ENCODE measurements around the gene KIAA0040. TPM values are rescaled to one million over a fixed set of nuclear protein-coding genes. Genes with fewer than 3 reads are reported as not detected.

KIAA0040 gene
- total RNA-seq = 10 to 100 TPM; 21.2 to 23.4 TPM

DNA sequence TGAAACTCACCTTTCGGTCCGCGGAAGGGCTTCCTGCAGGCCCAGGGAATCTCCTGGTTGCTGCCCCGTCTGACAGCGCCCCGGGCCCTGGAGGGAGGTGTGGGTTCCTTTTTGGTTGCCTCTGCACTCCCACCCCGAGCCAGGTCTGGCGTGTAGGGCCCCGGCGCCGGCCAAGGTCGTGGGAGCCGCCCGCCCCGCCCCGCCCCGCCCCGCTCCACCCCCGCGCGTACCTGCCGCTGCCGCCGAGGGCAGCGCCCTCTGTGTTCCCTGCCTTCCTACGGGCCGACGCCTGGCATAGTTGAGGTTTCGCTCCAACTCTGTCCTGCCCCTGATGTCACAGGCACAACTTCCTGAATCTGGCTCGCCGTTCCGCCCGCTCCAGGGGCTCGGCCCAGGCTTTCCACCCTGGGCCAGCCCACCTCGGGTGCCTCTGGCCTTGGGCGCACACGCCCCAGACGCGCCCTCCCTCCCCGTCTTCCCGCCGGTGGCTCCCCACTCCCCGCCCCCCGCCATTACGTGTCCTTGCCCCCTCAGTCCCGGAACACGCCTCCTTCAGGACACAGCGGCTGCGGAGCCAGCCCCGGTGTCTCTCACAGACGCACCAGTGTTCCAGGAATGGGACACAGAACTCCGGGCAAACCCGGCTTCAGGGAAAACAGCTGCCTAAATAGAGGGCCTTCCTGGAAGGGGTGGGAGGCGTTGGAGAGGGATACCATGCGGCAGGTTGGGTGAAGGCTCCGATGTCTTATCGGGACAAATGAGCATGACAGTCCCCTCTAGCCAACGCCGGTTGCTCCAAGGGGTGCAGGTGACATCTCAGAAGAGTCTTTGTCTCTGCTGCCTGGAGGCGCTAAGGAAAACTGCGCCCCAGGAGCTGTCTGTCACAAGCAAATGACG, at the start of gene KIAA0040:
KIAA0040 (minus strand) TSS at position 147 of the 897 bp plus-strand sequence. CDS start 31,763 bp downstream, outside the sequence.
- peak; percentile 66 to 80 for DNase-seq (ENCODE audit: low spot score in 2 of 2)
- no peaks in the 10 kb centered on the region for H3K9me3 Mint-ChIP-seq
- ATAC-seq = peak; percentile 75 to 77
- peak within 1 kb of the TSS; percentile 79 to 94 for H3K27ac Mint-ChIP-seq
- H3K36me3 Mint-ChIP-seq = peaks cover 26 to 35% of the 10 kb centered on the region in 2 donors

DNA sequence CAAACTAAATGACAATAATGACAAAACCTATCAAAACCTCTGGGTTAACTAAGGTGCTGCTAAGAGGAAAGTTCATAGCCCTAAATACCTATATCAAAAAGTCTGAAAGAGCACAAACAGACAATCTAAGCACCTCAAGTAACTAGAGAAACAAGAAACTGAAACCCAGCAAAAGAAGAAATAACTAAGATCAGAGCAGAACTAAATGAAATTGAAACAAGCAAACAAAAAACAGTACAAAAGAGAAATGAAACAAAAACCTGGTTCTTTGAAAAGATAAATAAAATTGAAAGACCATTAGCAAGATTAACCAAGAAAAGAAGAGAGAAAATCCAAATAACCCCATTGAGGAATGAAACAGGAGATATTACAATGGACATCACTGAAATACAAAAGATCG, 44.8 kb upstream of the KIAA0040 start:
- DNase-seq (ENCODE audit: low spot score in 2 of 2) (no peak), ATAC-seq (peak in 1 of 2 donors; percentile 58)
- peaks cover 0 to 21% of the 10 kb centered on the region in 2 donors for H3K9me3 Mint-ChIP-seq
- H3K36me3 Mint-ChIP-seq = peaks cover 0 to 6% of the 10 kb centered on the region in 2 donors
- no peak overlapping the region for H3K27ac Mint-ChIP-seq

DNA sequence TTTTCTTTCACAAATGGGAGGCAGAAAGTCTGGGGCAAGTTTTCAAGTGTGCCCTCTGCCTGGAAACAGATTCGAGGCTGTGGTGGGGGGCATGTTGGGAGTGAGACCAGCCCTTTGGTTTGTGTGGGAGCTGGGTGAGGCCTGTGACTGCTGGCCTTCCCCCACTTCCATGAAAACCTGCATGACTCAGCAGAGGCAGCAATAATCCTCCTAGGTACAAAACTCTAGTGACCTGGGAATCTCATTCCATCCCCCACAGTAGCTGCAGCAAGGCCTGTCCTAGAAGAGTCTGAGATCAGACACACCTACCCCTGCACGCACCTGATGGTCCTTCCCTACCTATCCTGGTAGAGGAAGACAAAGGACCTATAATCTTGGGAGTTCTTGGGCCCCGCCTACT, 42.1 kb upstream of the KIAA0040 start:
- peaks cover 0 to 6% of the 10 kb centered on the region in 2 donors for H3K36me3 Mint-ChIP-seq
- DNase-seq (ENCODE audit: low spot score in 2 of 2) (no peak), ATAC-seq (no peak)
- H3K9me3 Mint-ChIP-seq = peaks cover 0 to 14% of the 10 kb centered on the region in 2 donors
- no peak overlapping the region for H3K27ac Mint-ChIP-seq

DNA sequence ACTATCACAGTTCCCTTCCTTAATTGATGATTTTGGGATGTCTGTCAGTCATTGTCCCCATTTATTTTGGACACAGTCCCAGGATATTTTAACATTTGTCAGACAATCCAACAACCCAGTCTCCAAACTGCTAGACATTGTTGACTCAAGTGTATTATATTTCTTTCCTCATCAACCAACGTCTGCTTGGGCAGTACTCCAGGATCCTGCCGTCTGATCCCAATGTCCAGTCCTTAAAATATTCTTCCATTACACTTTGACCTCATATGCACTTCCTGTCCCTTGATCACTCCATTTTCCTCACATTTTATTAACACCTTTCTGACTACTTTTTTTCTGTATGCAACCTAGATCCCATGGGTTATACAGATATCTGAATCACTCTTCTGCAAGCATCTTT, 39.8 kb upstream of the KIAA0040 start:
- no peak for ATAC-seq
- H3K9me3 Mint-ChIP-seq = peaks cover 0 to 6% of the 10 kb centered on the region in 2 donors
- no peak for DNase-seq (ENCODE audit: low spot score in 2 of 2)
- no peak overlapping the region for H3K27ac Mint-ChIP-seq
- peaks cover 0 to 3% of the 10 kb centered on the region in 2 donors for H3K36me3 Mint-ChIP-seq

DNA sequence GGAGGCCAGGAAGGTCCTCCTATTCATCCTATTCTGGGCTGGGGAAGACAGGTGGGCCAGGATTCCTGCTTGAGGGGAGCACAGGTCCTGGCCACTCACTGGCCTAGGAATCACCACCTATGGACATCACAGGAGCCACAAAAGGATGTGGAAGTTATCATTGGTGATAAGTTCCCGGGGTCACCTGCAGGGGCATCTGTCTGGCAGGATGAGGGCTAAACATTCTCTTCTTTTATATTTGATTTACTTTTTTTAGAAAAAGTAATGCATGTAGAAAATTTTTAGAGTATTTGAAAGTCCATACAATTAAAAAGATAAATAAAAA, 33.2 kb upstream of the KIAA0040 start:
- H3K36me3 Mint-ChIP-seq = no peaks in the 10 kb centered on the region
- no peak overlapping the region for H3K27ac Mint-ChIP-seq
- H3K9me3 Mint-ChIP-seq = no peaks in the 10 kb centered on the region
- DNase-seq (ENCODE audit: low spot score in 2 of 2) = no peak
- ATAC-seq = no peak

DNA sequence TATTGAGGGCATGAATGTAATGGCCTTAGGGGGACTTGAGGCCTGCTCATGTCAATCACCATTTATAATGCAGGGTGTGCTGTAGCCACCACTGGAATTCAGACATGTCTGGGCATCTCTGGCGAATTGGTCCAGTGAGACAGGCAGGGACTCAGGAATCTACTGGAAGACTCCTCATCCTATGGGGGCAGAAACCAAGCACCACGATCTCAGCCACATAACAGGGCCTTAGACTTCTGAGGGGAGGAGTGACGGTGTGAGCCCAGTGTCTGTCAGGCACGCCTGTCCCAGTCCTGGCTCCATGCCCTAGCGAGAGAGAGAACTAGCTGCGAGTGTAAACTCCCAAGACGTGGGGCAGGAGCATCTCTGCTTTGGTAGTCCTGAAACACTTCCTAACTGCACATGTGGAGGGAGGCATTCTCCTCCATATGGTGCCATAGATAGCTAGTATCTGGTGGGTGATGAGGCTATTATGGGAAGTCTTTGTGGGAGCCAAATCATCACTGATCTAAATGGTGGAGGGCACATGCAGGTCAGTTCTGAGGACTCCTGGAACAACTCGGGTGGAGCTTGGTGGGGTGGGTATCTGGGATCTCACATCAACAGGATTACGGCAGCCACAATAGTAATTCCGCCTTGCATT, 29.8 kb upstream of the KIAA0040 start:
- no peak overlapping the region for H3K27ac Mint-ChIP-seq
- H3K9me3 Mint-ChIP-seq = no peaks in the 10 kb centered on the region
- ATAC-seq (no peak), DNase-seq (ENCODE audit: low spot score in 2 of 2) (no peak)
- no peaks in the 10 kb centered on the region for H3K36me3 Mint-ChIP-seq

DNA sequence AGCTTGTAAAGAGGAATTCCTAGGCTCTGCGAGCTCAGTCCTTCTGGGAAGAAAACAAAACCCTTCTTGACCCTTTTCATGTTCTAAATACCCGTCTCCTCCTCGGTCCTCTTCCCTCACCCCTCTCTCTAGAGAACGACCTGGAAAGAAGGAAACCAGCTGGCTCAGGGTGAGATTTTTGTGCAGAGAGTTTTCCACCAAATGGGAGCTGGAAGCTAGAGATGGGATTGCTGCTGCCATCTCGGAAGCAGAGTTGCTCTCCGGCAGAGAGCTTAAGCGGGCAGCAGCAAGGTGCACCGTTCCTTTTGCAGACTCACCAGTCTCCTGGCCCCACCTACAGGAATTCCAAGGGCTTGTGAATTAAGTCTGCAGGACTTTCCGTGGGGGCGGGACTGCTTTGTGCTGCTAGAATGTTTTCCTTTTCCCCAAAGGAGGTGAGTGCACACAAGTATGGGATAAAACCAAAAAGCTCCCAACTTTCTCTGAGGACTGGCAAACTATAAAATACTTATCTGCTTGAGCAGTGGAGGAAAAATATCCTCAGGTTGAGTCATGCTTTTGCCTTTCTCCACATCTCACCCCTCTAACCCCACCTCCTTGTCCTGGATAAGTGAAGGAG, 29.1 kb upstream of the KIAA0040 start:
- Mint-ChIP-seq H3K36me3 (no peaks in the 10 kb centered on the region), H3K27ac (peak overlapping the region in 1 of 2 donors; percentile 53), H3K9me3 (no peaks in the 10 kb centered on the region)
- DNase-seq (ENCODE audit: low spot score in 2 of 2) = no peak
- no peak for ATAC-seq

DNA sequence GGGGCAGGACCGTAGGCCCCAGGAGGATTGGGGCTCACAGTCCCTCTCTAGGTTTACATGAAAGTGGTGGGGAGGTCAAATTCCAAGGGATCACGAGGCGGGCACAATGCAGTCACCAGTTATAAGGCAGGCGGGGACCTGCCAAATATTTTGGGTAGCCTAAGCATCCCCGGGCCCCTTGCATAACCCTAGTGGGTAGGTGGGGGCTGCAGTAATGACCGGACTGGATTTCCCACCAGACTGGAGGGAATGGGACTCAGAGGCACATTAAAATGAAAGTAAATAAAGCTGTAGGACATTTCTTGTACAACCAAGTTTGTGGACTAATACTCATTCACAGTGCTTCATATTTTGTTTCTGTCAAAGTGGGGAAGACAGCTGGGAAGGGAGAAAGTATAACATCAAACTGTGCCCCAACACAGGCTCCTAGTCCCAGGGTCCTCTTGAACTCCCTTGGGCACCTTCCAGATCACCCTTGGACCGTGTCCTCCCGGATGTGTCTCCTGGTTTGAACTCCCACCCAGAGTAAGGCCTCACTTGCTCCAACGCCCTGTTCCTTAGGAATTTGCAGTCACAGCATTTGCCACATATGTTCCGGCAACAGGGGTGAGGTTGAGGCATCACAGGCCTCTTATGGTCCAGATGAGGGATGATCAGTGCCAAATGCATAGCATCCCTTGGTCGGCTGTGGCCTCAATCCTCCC, 28.4 kb upstream of the KIAA0040 start:
- ATAC-seq (no peak), DNase-seq (ENCODE audit: low spot score in 2 of 2) (no peak)
- Mint-ChIP-seq H3K36me3 (no peaks in the 10 kb centered on the region), H3K27ac (no peak overlapping the region), H3K9me3 (no peaks in the 10 kb centered on the region)

DNA sequence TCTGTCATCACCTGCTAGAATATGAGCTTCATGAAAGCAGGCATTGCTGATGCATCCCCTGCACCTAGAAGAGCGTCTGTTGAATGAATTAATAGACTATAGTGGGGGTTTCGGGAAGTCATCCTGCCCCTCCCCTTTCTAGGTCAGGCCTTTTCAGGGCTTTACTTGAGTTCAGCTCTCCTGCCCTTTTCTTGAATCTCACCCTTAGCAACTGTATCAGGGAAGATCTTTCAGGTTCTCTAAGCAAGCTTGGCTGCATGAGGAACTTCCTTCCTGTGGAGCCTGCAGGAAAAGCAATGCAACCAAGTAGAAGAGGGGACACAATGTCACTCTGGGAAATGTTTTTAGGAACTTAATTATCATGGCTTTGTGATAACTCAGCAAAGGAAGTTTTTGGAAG, 27.2 kb upstream of the KIAA0040 start:
- Mint-ChIP-seq H3K27ac (no peak overlapping the region), H3K9me3 (no peaks in the 10 kb centered on the region), H3K36me3 (no peaks in the 10 kb centered on the region)
- ATAC-seq = no peak
- no peak for DNase-seq (ENCODE audit: low spot score in 2 of 2)

DNA sequence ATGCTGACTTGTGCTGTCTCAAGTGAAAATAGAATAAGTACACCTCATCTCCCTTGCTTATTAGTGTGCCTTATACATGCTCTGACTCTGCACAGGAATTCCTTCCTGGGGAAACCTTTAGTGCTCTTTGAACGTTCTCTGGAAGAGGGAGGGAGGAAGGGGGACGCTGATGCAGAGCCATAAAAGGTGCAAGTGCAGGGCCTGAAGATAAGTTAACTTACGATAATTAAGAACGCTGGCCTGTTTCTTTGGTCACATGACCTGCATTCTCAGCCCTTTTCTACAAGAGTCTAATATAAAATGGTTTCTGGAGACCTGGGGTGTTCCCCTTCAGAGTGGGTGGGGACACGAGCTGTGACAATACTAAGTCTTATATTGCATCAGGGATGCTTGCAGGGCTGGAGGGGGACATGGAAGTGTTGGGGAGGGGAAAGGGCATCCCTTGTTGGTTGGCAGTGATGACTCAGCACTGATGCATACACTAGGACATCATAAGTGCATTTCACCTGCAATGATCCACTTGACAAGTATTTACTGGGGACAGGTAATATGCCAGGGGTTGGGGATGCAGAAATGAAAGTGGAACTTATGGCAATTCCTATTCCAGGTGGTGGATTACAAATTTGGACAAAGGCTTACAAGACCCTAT, 26.3 kb upstream of the KIAA0040 start:
- DNase-seq (ENCODE audit: low spot score in 2 of 2) (no peak), ATAC-seq (no peak)
- peaks cover 0 to 2% of the 10 kb centered on the region in 2 donors for H3K9me3 Mint-ChIP-seq
- no peak overlapping the region for H3K27ac Mint-ChIP-seq
- no peaks in the 10 kb centered on the region for H3K36me3 Mint-ChIP-seq

DNA sequence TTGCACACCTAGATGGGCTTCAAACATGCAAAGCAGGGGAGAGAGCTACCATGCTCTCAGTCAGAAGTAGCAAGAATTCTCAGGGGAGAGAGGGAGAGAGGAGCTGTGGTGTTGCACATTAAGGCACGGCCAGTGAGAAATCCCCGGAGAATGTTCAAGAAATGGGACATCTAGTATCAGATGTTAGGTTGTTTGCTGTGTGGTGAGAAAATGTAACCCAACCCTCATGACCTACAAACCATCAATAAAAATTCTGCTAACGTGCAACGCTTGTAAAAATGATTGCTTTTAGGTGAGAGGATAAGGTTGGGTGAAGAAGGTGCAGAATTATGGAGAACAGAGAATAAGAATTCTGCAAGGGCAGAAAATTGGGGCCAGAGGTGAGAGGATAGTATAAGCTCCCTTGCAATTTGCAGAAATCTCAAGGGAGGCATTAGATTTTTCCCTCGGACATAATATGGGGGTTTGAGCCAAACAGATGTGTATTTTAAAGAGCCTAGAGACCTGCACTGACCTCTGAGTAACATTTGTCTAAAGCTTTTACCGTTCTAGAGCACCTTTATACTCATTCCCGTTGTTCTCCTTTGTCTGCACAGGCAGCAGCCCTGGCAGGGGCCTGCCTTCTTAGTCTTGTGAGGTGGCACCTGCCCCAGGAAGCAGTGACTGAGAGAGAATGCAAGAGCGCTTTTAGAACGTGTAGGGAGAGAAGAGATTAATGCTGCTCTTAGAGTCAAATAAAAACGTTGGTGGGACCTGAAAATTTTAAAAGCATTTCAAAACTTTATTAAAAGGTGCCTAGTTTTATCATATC, 25.4 kb upstream of the KIAA0040 start:
- peaks cover 0 to 10% of the 10 kb centered on the region in 2 donors for H3K9me3 Mint-ChIP-seq
- ATAC-seq (no peak), DNase-seq (ENCODE audit: low spot score in 2 of 2) (no peak)
- no peaks in the 10 kb centered on the region for H3K36me3 Mint-ChIP-seq
- no peak overlapping the region for H3K27ac Mint-ChIP-seq

DNA sequence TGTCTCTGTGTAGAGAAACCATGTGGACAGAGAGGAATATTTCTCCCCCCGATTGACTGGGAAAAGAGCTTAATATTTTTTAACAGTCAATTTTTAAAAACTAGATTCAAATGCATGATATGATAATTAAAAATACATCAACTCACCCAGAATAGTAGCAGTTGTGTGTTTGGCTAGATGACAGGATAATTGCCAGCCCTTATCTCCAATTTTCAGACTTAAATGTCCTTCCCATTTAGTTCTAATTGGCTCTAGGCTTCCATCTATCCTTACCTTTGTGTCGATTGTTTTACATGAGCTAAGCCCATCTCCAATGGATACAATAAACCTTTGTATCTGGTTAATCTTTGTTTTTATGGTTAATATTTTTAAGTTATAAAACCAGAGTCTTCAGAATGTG, 23.9 kb upstream of the KIAA0040 start:
- H3K9me3 Mint-ChIP-seq = peaks cover 0 to 10% of the 10 kb centered on the region in 2 donors
- ATAC-seq (no peak), DNase-seq (ENCODE audit: low spot score in 2 of 2) (no peak)
- no peaks in the 10 kb centered on the region for H3K36me3 Mint-ChIP-seq
- H3K27ac Mint-ChIP-seq = no peak overlapping the region

DNA sequence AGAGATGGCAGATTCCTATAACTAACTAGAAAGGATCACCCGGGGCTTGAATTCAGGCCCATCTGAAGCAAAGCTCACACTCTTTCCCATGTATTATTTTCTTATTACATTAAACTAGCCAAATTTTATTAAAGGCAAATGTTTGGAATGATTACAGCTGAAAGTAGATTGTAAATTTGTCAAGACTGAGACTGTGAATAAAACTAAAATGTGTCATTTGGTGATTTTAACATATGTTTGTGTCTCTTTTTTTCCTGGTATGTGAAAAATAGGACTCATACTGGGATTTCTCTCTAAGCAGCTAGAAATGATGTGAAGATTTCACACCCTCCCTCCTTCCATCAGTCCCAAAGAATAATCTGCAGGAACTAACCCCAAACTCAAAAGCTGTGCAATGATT, 19.1 kb upstream of the KIAA0040 start:
- Mint-ChIP-seq H3K9me3 (peaks cover 0 to 10% of the 10 kb centered on the region in 2 donors), H3K36me3 (no peaks in the 10 kb centered on the region), H3K27ac (no peak overlapping the region)
- ATAC-seq (no peak), DNase-seq (ENCODE audit: low spot score in 2 of 2) (no peak)

DNA sequence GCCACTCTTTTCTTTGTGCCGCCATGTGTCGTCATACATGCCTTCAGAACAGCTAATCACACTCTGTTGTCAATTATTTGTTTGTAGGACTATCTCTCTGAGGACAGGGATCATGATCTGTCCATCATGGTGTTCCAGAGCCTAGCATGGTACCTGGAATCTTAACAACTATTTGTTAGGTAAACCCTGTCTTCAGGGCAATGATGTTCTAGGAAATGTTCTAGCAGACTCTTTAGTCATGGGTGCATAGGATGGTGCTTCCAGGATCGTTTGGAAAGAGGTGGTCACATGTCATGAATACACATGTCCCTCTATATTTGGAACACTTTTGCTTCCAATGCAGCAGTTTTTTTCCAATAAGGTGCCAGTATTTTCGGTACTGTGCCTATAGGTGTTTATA, 18.2 kb upstream of the KIAA0040 start:
- Mint-ChIP-seq H3K36me3 (no peaks in the 10 kb centered on the region), H3K27ac (no peak overlapping the region)

DNA sequence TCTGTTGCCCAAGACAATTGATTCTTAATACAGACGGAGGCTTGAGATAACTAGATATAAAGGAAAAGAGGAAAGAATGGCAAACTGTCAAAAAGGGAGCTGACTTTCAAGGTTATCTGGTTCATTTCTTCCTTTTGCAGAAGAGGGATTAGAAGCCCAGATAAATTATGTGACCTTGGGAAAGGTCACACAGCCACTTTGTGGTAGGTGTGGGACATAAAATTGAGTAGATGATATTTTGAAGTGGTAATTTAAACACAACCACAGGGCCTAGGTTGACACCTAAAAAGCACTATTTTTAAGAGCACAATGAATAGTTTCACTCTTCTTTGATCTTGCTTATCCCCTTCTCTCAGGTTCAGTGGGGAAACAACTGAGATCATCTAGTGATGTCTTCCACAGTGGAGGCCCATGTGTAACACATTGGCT, 16.9 kb upstream of the KIAA0040 start:
- peak; percentile 90 to 97 for ATAC-seq
- Mint-ChIP-seq H3K27ac (peak overlapping the region; percentile 79 to 87), H3K36me3 (no peaks in the 10 kb centered on the region), H3K9me3 (peaks cover 0 to 14% of the 10 kb centered on the region in 2 donors)
- DNase-seq (ENCODE audit: low spot score in 2 of 2) = no peak

More for the DNA sequence above, 18.2 kb upstream of the KIAA0040 start:
- peaks cover 0 to 10% of the 10 kb centered on the region in 2 donors for H3K9me3 Mint-ChIP-seq
- ATAC-seq = no peak
- DNase-seq (ENCODE audit: low spot score in 2 of 2) = no peak
